Measurements from ENCODE around the gene STK17B.

The STK17B gene

GRCh38 chr2:196160946-196161345, 10.4 kb downstream of the STK17B start:
- peaks cover 13% of the 10 kb centered on the region for H3K36me3 Mint-ChIP-seq (ENCODE audit: low read depth)
- H3K4me1 Mint-ChIP-seq = no peaks in the 10 kb centered on the region
- no peak overlapping the region for H3K4me3 Mint-ChIP-seq
- no peaks in the 10 kb centered on the region for H3K27me3 Mint-ChIP-seq (ENCODE audit: low read depth)
- no peak for TF ChIP-seq CTCF (IDR thresholded peaks at IDR 0.05; ENCODE audit: unreplicated experiment in 3 of 3)
- H3K27ac Mint-ChIP-seq = no peak overlapping the region
- H3K9me3 Mint-ChIP-seq = no peaks in the 10 kb centered on the region

DNA sequence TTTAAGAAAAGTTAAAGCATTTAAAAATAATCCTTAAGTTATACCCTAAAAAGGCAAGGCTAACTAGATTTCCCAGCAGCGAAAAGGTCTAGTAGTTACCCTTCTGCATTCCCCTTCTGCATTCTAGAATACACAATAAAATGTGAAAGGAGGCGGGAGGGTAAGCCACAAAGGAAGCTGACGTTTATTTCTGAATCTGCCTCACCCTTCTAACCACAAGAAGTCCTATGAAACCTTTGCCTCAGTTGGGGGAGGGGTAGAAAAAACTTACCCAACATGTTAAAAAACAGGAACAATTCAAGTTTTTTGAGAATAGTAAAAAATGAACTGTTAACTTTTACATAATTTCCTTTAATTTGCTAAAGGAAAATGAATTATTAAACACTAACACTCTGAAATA, 11.3 kb downstream of the STK17B start:
- Mint-ChIP-seq H3K36me3 (ENCODE audit: low read depth) (peaks cover 13% of the 10 kb centered on the region), H3K27me3 (ENCODE audit: low read depth) (no peaks in the 10 kb centered on the region), H3K4me1 (no peaks in the 10 kb centered on the region), H3K4me3 (no peak overlapping the region), H3K9me3 (no peaks in the 10 kb centered on the region), H3K27ac (no peak overlapping the region)
- TF ChIP-seq CTCF (IDR thresholded peaks at IDR 0.05; ENCODE audit: unreplicated experiment in 3 of 3) = no peak

- H3K9me3 Mint-ChIP-seq = no peaks in the 10 kb centered on the region
- H3K4me1 Mint-ChIP-seq = no peaks in the 10 kb centered on the region
- no peaks in the 10 kb centered on the region for H3K27me3 Mint-ChIP-seq (ENCODE audit: low read depth)
- no peak overlapping the region for H3K4me3 Mint-ChIP-seq
- H3K36me3 Mint-ChIP-seq (ENCODE audit: low read depth) = peaks cover 20% of the 10 kb centered on the region
- no peak for TF ChIP-seq CTCF (IDR thresholded peaks at IDR 0.05; ENCODE audit: unreplicated experiment in 3 of 3)
- H3K27ac Mint-ChIP-seq = no peak overlapping the region
Measured at GRCh38 chr2:196159221-196159892, 12.0 kb downstream of the STK17B start.

DNA sequence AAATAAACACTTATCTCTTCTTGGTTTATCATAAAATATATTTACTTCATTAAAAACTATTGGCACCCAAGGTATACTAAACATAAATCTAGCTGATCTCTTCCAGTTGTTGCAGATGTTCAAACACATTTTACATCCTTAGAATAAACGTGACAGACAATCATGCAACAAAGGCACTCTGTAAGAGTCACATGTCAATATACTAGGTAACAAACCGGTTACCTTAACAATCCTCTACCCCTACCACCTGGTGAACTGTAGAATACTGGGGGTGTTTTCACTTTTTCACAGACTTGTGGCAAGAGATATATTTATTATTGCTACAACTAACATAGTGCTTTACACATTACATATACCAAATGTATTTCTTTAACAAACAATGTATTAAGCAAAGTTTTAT, 15.8 kb downstream of the STK17B start:
- no peaks in the 10 kb centered on the region for H3K9me3 Mint-ChIP-seq
- no peak for TF ChIP-seq CTCF (IDR thresholded peaks at IDR 0.05; ENCODE audit: unreplicated experiment in 3 of 3)
- no peaks in the 10 kb centered on the region for H3K27me3 Mint-ChIP-seq (ENCODE audit: low read depth)
- H3K27ac Mint-ChIP-seq = no peak overlapping the region
- no peaks in the 10 kb centered on the region for H3K4me1 Mint-ChIP-seq
- no peak overlapping the region for H3K4me3 Mint-ChIP-seq
- H3K36me3 Mint-ChIP-seq (ENCODE audit: low read depth) = peaks cover 28% of the 10 kb centered on the region

DNA sequence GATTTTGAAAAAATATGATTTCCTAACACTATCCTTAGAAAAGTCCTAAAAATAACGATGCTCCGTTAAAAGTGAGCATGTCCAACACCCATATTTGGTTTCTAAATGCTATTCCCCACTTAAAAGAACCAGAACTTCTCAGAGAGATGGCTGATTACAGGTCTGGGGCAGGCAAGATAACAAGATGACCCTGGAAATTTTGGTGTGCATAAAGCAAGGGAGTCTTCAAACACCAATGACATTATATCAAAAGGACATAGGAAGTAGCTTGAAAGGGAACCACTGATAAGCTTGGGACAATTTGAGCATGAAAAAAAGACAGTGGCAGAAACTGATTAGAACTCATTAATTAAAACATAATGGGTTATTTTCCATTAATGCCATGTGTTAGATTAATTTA, 17.9 kb downstream of the STK17B start:
- Mint-ChIP-seq H3K4me3 (no peak overlapping the region), H3K9me3 (no peaks in the 10 kb centered on the region), H3K36me3 (ENCODE audit: low read depth) (peaks cover 28% of the 10 kb centered on the region), H3K27me3 (ENCODE audit: low read depth) (no peaks in the 10 kb centered on the region), H3K4me1 (no peaks in the 10 kb centered on the region), H3K27ac (no peak overlapping the region)
- TF ChIP-seq CTCF (IDR thresholded peaks at IDR 0.05; ENCODE audit: unreplicated experiment in 3 of 3) = no peak

GRCh38 chr2:196149948-196150347, 21.4 kb downstream of the STK17B start:
- Mint-ChIP-seq H3K9me3 (no peaks in the 10 kb centered on the region), H3K27me3 (ENCODE audit: low read depth) (no peaks in the 10 kb centered on the region), H3K36me3 (ENCODE audit: low read depth) (peaks cover 28% of the 10 kb centered on the region), H3K27ac (no peak overlapping the region), H3K4me1 (no peaks in the 10 kb centered on the region), H3K4me3 (no peak overlapping the region)
- TF ChIP-seq CTCF (IDR thresholded peaks at IDR 0.05; ENCODE audit: unreplicated experiment in 3 of 3) = no peak
